Upper lobe of left lung (tissue), 4 donors: ENCODE measurements around the gene ACSBG1.

Experiments used
- EP300 ChIP-seq, 4 donors: sonication (generic); formaldehyde crosslinking; IDR thresholded peaks; one replicate each; pipeline ENCODE4 v1.5.1; 2017; ENCODE audit warnings: antibody characterized with exemption in 4 of 4, control low read depth in 2 of 4
- POLR2A ChIP-seq, 4 donors: fragments of 450-650 bp; IDR thresholded peaks; one replicate each; pipeline ENCODE4 v1.5.1; 2016 to 2017; ENCODE audit warnings: antibody characterized with exemption in 4 of 4, mild to moderate bottlenecking in 2 of 4
- TF ChIP-seq, protein P1 (sequence below), 6 experiments: fragments of 450-650 bp in 4 of 6; fragments of 200-600 bp in 2 of 6; sonication (generic) in 2 of 6; IDR thresholded peaks; one replicate each; pipeline ENCODE4 v1.5.1; 2016 to 2019; ENCODE audit warnings: antibody characterized with exemption in 6 of 6

DNA sequence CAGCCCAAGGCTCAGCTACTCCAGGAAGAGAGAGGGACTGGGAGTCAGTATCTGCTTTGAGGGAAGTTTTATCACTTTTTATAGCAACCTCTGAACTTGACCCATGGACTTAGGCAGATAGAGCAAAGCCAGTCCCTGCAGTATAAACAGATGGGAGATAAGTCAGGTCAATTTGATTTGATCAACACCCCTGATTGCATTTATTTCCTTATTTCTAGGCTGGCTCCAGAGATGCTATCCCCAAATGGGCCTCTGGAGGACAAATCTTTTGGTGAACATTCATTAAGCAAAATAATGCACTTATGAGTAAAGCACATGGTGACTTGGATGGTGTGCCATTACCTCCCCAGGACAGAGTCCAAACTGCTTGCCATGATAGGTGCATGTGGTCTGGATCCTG, 94.1 kb downstream of the ACSBG1 start:
- TF ChIP-seq, protein P1, sequence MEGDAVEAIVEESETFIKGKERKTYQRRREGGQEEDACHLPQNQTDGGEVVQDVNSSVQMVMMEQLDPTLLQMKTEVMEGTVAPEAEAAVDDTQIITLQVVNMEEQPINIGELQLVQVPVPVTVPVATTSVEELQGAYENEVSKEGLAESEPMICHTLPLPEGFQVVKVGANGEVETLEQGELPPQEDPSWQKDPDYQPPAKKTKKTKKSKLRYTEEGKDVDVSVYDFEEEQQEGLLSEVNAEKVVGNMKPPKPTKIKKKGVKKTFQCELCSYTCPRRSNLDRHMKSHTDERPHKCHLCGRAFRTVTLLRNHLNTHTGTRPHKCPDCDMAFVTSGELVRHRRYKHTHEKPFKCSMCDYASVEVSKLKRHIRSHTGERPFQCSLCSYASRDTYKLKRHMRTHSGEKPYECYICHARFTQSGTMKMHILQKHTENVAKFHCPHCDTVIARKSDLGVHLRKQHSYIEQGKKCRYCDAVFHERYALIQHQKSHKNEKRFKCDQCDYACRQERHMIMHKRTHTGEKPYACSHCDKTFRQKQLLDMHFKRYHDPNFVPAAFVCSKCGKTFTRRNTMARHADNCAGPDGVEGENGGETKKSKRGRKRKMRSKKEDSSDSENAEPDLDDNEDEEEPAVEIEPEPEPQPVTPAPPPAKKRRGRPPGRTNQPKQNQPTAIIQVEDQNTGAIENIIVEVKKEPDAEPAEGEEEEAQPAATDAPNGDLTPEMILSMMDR (IDR thresholded peaks at IDR 0.05): no peak
- no peak for TF ChIP-seq POLR2A (IDR thresholded peaks at IDR 0.05)
- no peak for TF ChIP-seq EP300 (IDR thresholded peaks at IDR 0.05)
